H1 (cell line): ENCODE results near the gene ICAM2. TPM values are rescaled to one million over a fixed set of nuclear protein-coding genes. Genes with fewer than 3 reads are reported as not detected.

Experiments used
- CTCF ChIA-PET: fragments of 300-600 bp; sonication (Branson Sonifier 250); formaldehyde crosslinking; loops from one replicate; lab custom pipeline; 2021; ENCODE audit not compliant: partially characterized antibody; lab: Charles Lee
- POLR2A ChIA-PET: fragments of 300-600 bp; sonication (Branson Sonifier 250); formaldehyde crosslinking; loops from one replicate; lab custom pipeline; 2021; ENCODE audit warnings: inconsistent platforms; ENCODE audit not compliant: partially characterized antibody; lab: Charles Lee
- DNase-seq, 2 experiments: peaks; one replicate each; pipeline versions ENCODE4 v3.0.0 to v3.0.0-alpha.2; 2010 to 2022; ENCODE audit warnings: low spot score in 2 of 2, low read depth in 1 of 2, mixed read lengths in 1 of 2
- FAIRE-seq: peaks from 2 replicates; lab custom pipeline; 2011; peaks lifted over from hg19 to GRCh38; lab: Jason Lieb, UNC
- H2AFZ ChIP-seq: 2 replicates; pipeline ENCODE4 v1.8.1; 2012; ENCODE audit warnings: low read length, inconsistent platforms
- H2AK5ac ChIP-seq: 2 replicates; pipeline ENCODE4 v1.6.1; 2013; ENCODE audit warnings: low read depth, low read length
- H2BK120ac ChIP-seq: replicated peaks from 2 replicates; pipeline ENCODE3; 2013; ENCODE audit warnings: low read depth, low read length, inconsistent platforms
- H2BK12ac ChIP-seq: 2 replicates; pipeline ENCODE4 v1.6.1; 2013; ENCODE audit warnings: low read depth, low read length
- H2BK15ac ChIP-seq: 2 replicates; pipeline ENCODE4 v1.6.1; 2013; ENCODE audit warnings: low read length
- H2BK20ac ChIP-seq: 2 replicates; pipeline ENCODE4 v1.6.1; 2013; ENCODE audit warnings: low read length
- H2BK5ac ChIP-seq: 2 replicates; pipeline ENCODE4 v1.6.1; 2013; ENCODE audit warnings: low read depth, low read length
- H3K14ac ChIP-seq: 2 replicates; pipeline ENCODE4 v1.6.1; 2013; ENCODE audit warnings: inconsistent platforms; ENCODE audit not compliant: insufficient read length
- H3K18ac ChIP-seq: 2 replicates; pipeline ENCODE4 v1.6.1; 2013; ENCODE audit warnings: low read length; ENCODE audit errors: extremely low read depth
- H3K23ac ChIP-seq: 2 replicates; pipeline ENCODE4 v1.6.1; 2013; ENCODE audit warnings: inconsistent platforms; ENCODE audit not compliant: insufficient read length
- H3K23me2 ChIP-seq: 2 replicates; pipeline ENCODE4 v1.6.1; 2013; ENCODE audit warnings: low read depth, low read length
- H3K27ac ChIP-seq: 2 replicates; pipeline ENCODE4 v1.6.1; 2011; ENCODE audit warnings: low read depth, low read length, inconsistent platforms
- H3K27me3 ChIP-seq, 4 experiments: replicated peaks in 1 of 4; 1 replicate in 1 of 4; 2 replicates in 3 of 4; pipeline versions ENCODE4 v1.6.1 to v1.8.1; 2011 to 2013; ENCODE audit warnings: low read length in 3 of 4, mild to moderate bottlenecking in 3 of 4, inconsistent platforms in 2 of 4, mixed read lengths in 2 of 4, moderate library complexity in 1 of 4; ENCODE audit not compliant: control insufficient read depth in 3 of 4, insufficient read depth in 3 of 4; ENCODE audit errors: extremely low read depth in 1 of 4
- H3K36me3 ChIP-seq, 4 experiments: 2 replicates each; pipeline versions ENCODE4 v1.6.1 to v1.8.1; 2011 to 2013; ENCODE audit warnings: mild to moderate bottlenecking in 4 of 4, low read length in 3 of 4, moderate library complexity in 2 of 4, control low read depth in 1 of 4, inconsistent platforms in 1 of 4; ENCODE audit not compliant: insufficient read depth in 4 of 4, control insufficient read depth in 2 of 4
- H3K4ac ChIP-seq: replicated peaks from 2 replicates; pipeline ENCODE3; 2013; ENCODE audit warnings: low read length, low read depth, mixed read lengths, inconsistent platforms; ENCODE audit not compliant: insufficient read length
- H3K4me1 ChIP-seq, 4 experiments: replicated peaks in 1 of 4; 1 replicate in 1 of 4; 2 replicates in 3 of 4; pipeline versions ENCODE4 v1.6.1 to v1.8.1; 2011 to 2013; ENCODE audit warnings: low read length in 3 of 4, inconsistent platforms in 2 of 4, mixed read lengths in 1 of 4; ENCODE audit not compliant: insufficient read depth in 4 of 4, control insufficient read depth in 3 of 4
- H3K4me2 ChIP-seq, 2 experiments: 2 replicates each; pipeline versions ENCODE4 v1.6.1 to v1.8.1; 2011 to 2013; ENCODE audit warnings: low read depth in 2 of 2, low read length in 2 of 2, control low read depth in 1 of 2, inconsistent platforms in 1 of 2, mild to moderate bottlenecking in 1 of 2; ENCODE audit not compliant: insufficient read depth in 1 of 2
- H3K4me3 ChIP-seq, 4 experiments: fragments of 200-600, 300-600 bp in 1 of 4; sonication (generic), shearing (Covaris generic), sonication (Bioruptor Twin) in 1 of 4; 2 replicates each; pipeline versions ENCODE4 v1.5.1 to v1.8.1; 2011 to 2016; ENCODE audit warnings: low read length in 4 of 4, low read depth in 3 of 4, control low read depth in 2 of 4, inconsistent platforms in 2 of 4, mild to moderate bottlenecking in 2 of 4, mixed read lengths in 1 of 4, moderate library complexity in 1 of 4; ENCODE audit not compliant: insufficient read depth in 2 of 4; ENCODE audit errors: extremely low read depth in 1 of 4
- H3K56ac ChIP-seq: replicated peaks from 2 replicates; pipeline ENCODE3; 2013; ENCODE audit warnings: low read depth, mild to moderate bottlenecking, mixed read lengths, low read length, inconsistent platforms; ENCODE audit not compliant: insufficient read length
- H3K79me1 ChIP-seq: 2 replicates; pipeline ENCODE4 v1.6.1; 2013; ENCODE audit warnings: low read depth, low read length, control low read depth
- H3K79me2 ChIP-seq, 2 experiments: 2 replicates each; pipeline versions ENCODE4 v1.6.1 to v1.8.1; 2012 to 2013; ENCODE audit warnings: low read length in 2 of 2, mild to moderate bottlenecking in 2 of 2, inconsistent platforms in 1 of 2; ENCODE audit not compliant: insufficient read depth in 2 of 2, control insufficient read depth in 1 of 2
- H3K9ac ChIP-seq, 4 experiments: replicated peaks in 1 of 4; 1 replicate in 1 of 4; 2 replicates in 3 of 4; pipeline versions ENCODE4 v1.6.1 to v1.8.1; 2011 to 2013; ENCODE audit warnings: low read depth in 3 of 4, low read length in 3 of 4, control low read depth in 2 of 4, mild to moderate bottlenecking in 2 of 4, moderate library complexity in 2 of 4, inconsistent platforms in 1 of 4; ENCODE audit errors: extremely low read depth in 1 of 4
- H3K9me3 ChIP-seq, 2 experiments: 2 replicates each; pipeline versions ENCODE4 v1.6.1 to v1.8.1; 2012 to 2013; ENCODE audit warnings: mild to moderate bottlenecking in 2 of 2, moderate library complexity in 2 of 2, control low read depth in 1 of 2, inconsistent platforms in 1 of 2, low read depth in 1 of 2, low read length in 1 of 2, mixed read lengths in 1 of 2; ENCODE audit not compliant: insufficient read depth in 2 of 2
- H4K20me1 ChIP-seq, 2 experiments: replicated peaks in 1 of 2; 2 replicates each; pipeline versions ENCODE3 to v1.8.1; 2011 to 2013; ENCODE audit warnings: inconsistent platforms in 2 of 2, low read length in 2 of 2, mild to moderate bottlenecking in 1 of 2; ENCODE audit not compliant: insufficient read depth in 2 of 2, control insufficient read depth in 1 of 2
- H4K5ac ChIP-seq: 2 replicates; pipeline ENCODE4 v1.6.1; 2013; ENCODE audit warnings: low read length, low read depth, mixed read lengths, inconsistent platforms; ENCODE audit not compliant: insufficient read length
- H4K8ac ChIP-seq: 2 replicates; pipeline ENCODE4 v1.8.0; 2013; ENCODE audit warnings: mild to moderate bottlenecking, moderate library complexity, low read length, inconsistent platforms; ENCODE audit not compliant: insufficient read depth; ENCODE audit errors: extremely low read depth
- H4K91ac ChIP-seq: replicated peaks from 2 replicates; pipeline ENCODE3; 2013; ENCODE audit warnings: low read length, mixed read lengths, inconsistent platforms; ENCODE audit not compliant: insufficient read length
- BCL11A ChIP-seq, 2 experiments: IDR thresholded peaks; one replicate each; pipeline ENCODE4 v1.6.1; 2011; ENCODE audit warnings: low read depth in 2 of 2, low read length in 2 of 2, mild to moderate bottlenecking in 2 of 2
- KDM5A ChIP-seq: fragments of 200-600 bp; IDR thresholded peaks from 2 replicates; pipeline ENCODE4 v1.7.1; 2012; ENCODE audit warnings: mild to moderate bottlenecking, low read length, inconsistent platforms, mixed read lengths
- NANOG ChIP-seq: IDR thresholded peaks from 2 replicates; pipeline ENCODE4 v1.6.1; 2011; ENCODE audit warnings: low read length, low read depth, mild to moderate bottlenecking, inconsistent platforms; ENCODE audit not compliant: insufficient read depth, poor library complexity, severe bottlenecking
- NRF1 ChIP-seq: IDR thresholded peaks from 2 replicates; pipeline ENCODE4 v1.6.1; 2011; ENCODE audit warnings: mild to moderate bottlenecking, low read depth, low read length, improper control_type of control experiment
- POLR2A ChIP-seq, 2 experiments: IDR thresholded peaks; 1 replicate in 1 of 2; 2 replicates in 1 of 2; pipeline ENCODE4 v1.6.1; 2011; ENCODE audit warnings: low read depth in 2 of 2, low read length in 2 of 2, mild to moderate bottlenecking in 2 of 2; ENCODE audit errors: control extremely low read depth in 1 of 2
- TCF12 ChIP-seq: IDR thresholded peaks from 2 replicates; pipeline ENCODE4 v1.6.1; 2011; ENCODE audit warnings: low read depth, mild to moderate bottlenecking, low read length
- WGBS, 2 experiments: shearing (Covaris generic) in 1 of 2; methylation state at CpG; one replicate each; pipeline versions ENCODE4 v1.1.6 to v1.1.7; 2013 to 2015; ENCODE audit warnings: low lambda C conversion rate in 2 of 2, mixed read lengths in 2 of 2, inconsistent platforms in 1 of 2, low coverage in 1 of 2, missing lambda C conversion rate in 1 of 2; ENCODE audit not compliant: insufficient replicate concordance in 2 of 2, insufficient coverage in 1 of 2, insufficient read length in 1 of 2; ENCODE audit errors: extremely low coverage in 1 of 2, missing lambda C conversion rate in 1 of 2; 5-methylcytosine and 5-hydroxymethylcytosine counted together
- polyA plus RNA-seq, 7 experiments: library from polyadenylated mRNA; depleted of rRNA in 3 of 7; stranded (reverse) in 5 of 7; unstranded in 2 of 7; fragments of >200 nt in 5 of 7; fragments of 200-250 nt in 2 of 7; gene quantifications; 1 replicate in 5 of 7; 2 replicates in 1 of 7; 4 replicates in 1 of 7; pipeline versions ENCODE4 v1.2.1 to v1.2.3, GENCODE V29; 2011 to 2013; ENCODE audit warnings: missing spikeins in 2 of 7, mixed read lengths in 2 of 7
- total RNA-seq: library from RNA; stranded (reverse); fragmentation: NEBNext Ultra II Directional; extraction: Animal tissue kit (Norgen Biotek cat#: 25700); gene quantifications from 2 replicates; pipeline ENCODE4 v1.2.1, GENCODE V29; 2021

ICAM2 gene
- total and polyA plus RNA-seq, 2 of the 8 experiments (the other 6 are each of a cell fraction or from before 2014, with no cell fraction given), result 0.45 to 0.63 TPM

DNA sequence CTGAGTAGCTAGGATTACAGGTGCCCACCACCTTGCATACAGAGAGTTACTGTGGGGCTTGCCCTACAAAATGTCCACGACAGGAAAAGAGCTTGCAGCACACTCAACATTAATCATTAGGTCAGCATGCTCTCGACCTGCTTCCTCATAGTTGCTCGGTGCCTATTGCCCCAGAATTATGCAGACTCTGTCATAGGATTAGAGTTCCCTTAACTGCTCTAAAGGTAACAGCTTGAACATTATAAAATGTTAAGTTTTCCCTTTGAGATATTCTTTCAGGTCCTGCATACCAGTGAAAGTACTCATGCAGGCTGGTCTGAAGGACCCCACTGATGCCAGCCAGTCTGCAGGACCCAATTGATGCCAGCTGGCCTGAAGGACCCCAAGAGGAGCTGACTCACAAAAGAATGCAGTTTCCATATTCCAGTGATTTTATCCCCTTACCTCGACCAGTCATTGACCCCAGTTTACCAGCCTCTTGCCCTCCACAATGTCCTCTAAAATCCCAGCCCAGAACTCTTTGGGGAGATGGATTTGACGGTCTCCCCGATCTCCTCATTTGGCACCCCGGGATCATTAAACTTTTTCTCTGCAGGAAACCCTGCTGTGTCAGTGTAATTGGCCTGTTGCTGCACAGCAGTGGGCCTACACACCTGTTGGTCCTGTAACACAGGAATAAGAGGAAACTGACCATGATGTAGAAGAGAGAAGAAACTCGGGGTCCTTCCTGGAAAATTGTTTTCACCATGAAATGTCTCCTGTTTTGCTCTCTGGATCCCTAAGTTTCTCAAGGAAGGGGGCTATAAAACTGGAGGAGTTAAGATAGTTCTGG lies 10.6 kb downstream of the ICAM2 start:
- Histone ChIP-seq H2AFZ (no peak overlapping the region), H3K4ac (no peak overlapping the region), H3K79me2 (no peaks in the 10 kb centered on the region), H3K56ac (no peak overlapping the region), H2BK20ac (no peak overlapping the region), H3K4me2 (no peak overlapping the region), H3K23me2 (no peaks in the 10 kb centered on the region), H4K91ac (no peak overlapping the region), H2BK12ac (no peak overlapping the region), H2BK5ac (no peak overlapping the region), H3K79me1 (no peaks in the 10 kb centered on the region), H3K4me1 (peaks cover 0 to 10% (median 5%) of the 10 kb centered on the region in 4 experiments; a peak in 4 of 7 replicates), H4K20me1 (no peaks in the 10 kb centered on the region), H4K8ac (no peak overlapping the region), H3K27me3 (no peaks in the 10 kb centered on the region), H2BK120ac (no peak overlapping the region), H3K9ac (no peak overlapping the region), H3K9me3 (no peaks in the 10 kb centered on the region), H3K27ac (no peak overlapping the region), H4K5ac (no peak overlapping the region), H3K36me3 (no peaks in the 10 kb centered on the region), H3K23ac (no peak overlapping the region), H3K18ac (no peak overlapping the region), H3K14ac (no peak overlapping the region), H3K4me3 (no peak overlapping the region), H2BK15ac (no peak overlapping the region), H2AK5ac (no peak overlapping the region)
- ChIA-PET POLR2A (interaction anchor here (1.5 kb wide), 1 partner anchor 136 kb away, joined by 5 read pairs; no protein-coding TSS in a partner anchor), CTCF (interaction anchor here (0.7 to 1.7 kb wide), 4 partner anchors 8 to 90 kb away, joined by 4 to 7 read pairs (median 6); partner anchors contain the start of gene ICAM2)
- TF ChIP-seq NRF1, result no peak
- no peak for TF ChIP-seq TCF12
- no peak for TF ChIP-seq KDM5A
- TF ChIP-seq BCL11A (IDR thresholded peaks at IDR 0.05; ENCODE audit: low read depth in 2 of 2, low read length in 2 of 2), result no peak
- peak; percentile 8 for TF ChIP-seq NANOG
- no peak for TF ChIP-seq POLR2A (IDR thresholded peaks at IDR 0.05; ENCODE audit: control extremely low read depth in 1 of 2, low read depth in 2 of 2, low read length in 2 of 2)
- FAIRE-seq (no peak), DNase-seq (peak in 1 of 2 experiments; percentile 24)
- WGBS, 2 experiments, result 74% methylated on average over 8 of the region's 8 CpGs; no CpG with 5 or more reads in 1 of the 2 experiments
